Amygdala (tissue), 56 donors: Measurements from ENCODE around the gene SETD5.

Experiments used
- DNase-seq, 56 donors: peaks; one replicate each; lab custom pipeline; 2025; lab: John Stamatoyannopoulos, UW

Gene SETD5

GRCh38 chr3:9397332-9397905 is at the start of gene SETD5:
TSS of gene SETD5 (plus strand) at chr3:9397615. CDS start at chr3:9428939, 31,324 bp downstream.
- DNase-seq: peak; percentile 86 to 99 (median 95)

- DNase-seq: peak in 4 of 56 donors; percentile 3 to 6 (median 5)
These were observed 49.5 kb upstream of the SETD5 start for GRCh38 chr3:9347887-9348286.

- no peak for DNase-seq
These were observed 47.9 kb upstream of the SETD5 start for GRCh38 chr3:9349321-9350117.

- DNase-seq: no peak
These were observed 45.7 kb upstream of the SETD5 start for GRCh38 chr3:9351709-9352126.

- DNase-seq: peak in 45 of 56 donors; percentile 2 to 80 (median 37)
These were observed 44.3 kb upstream of the SETD5 start for GRCh38 chr3:9352917-9353752.

- no peak for DNase-seq
These were observed 35.6 kb upstream of the SETD5 start for GRCh38 chr3:9361691-9362388.

GRCh38 chr3:9362731-9363530 is 34.5 kb upstream of the SETD5 start, which contains the start of gene THUMPD3:
TSS of gene THUMPD3 (plus strand) at chr3:9363054. CDS start at chr3:9365069, 2,015 bp downstream.
- DNase-seq: peak; percentile 14 to 95 (median 86)

GRCh38 chr3:9369508-9369907 is 27.9 kb upstream of the SETD5 start:
- DNase-seq: no peak

GRCh38 chr3:9373465-9373864 is 23.9 kb upstream of the SETD5 start:
- no peak for DNase-seq

- DNase-seq: no peak
These were observed 19.4 kb upstream of the SETD5 start for GRCh38 chr3:9377981-9378380.

GRCh38 chr3:9379327-9379726 is 18.1 kb upstream of the SETD5 start:
- no peak for DNase-seq

GRCh38 chr3:9380014-9380413 is 17.4 kb upstream of the SETD5 start:
- no peak for DNase-seq

- no peak for DNase-seq
These were observed 13.1 kb upstream of the SETD5 start for GRCh38 chr3:9384141-9384828.

GRCh38 chr3:9385187-9386077 is 12.0 kb upstream of the SETD5 start:
- no peak for DNase-seq

GRCh38 chr3:9386078-9386459 is 11.3 kb upstream of the SETD5 start:
- DNase-seq: no peak

GRCh38 chr3:9386501-9387321 is 10.7 kb upstream of the SETD5 start:
- no peak for DNase-seq

GRCh38 chr3:9387322-9387655 is 10.1 kb upstream of the SETD5 start:
- no peak for DNase-seq
